GM12891 (cell line): Measurements from ENCODE around the gene ZBTB8OS.
"Not testable (repeated sequence)": the region's sequence is repeated elsewhere in the genome, so short reads cannot be mapped to it uniquely, and the experiment has no call there.

Experiments used
- DNase-seq: peaks from one replicate; pipeline ENCODE4 v3.0.0; 2011; ENCODE audit warnings: low spot score; ENCODE audit not compliant: insufficient read length
- FAIRE-seq: peaks from 2 replicates; lab custom pipeline; 2011; peaks lifted over from hg19 to GRCh38; lab: Jason Lieb, UNC
- PAX5 ChIP-seq: IDR thresholded peaks from 2 replicates; pipeline ENCODE4 v1.6.1; 2011; ENCODE audit warnings: low read length, moderate library complexity, mild to moderate bottlenecking; ENCODE audit not compliant: insufficient read depth, severe bottlenecking
- POLR2A ChIP-seq: IDR thresholded peaks from 2 replicates; pipeline ENCODE4 v1.6.1; 2011; ENCODE audit warnings: low read depth, low read length, control low read depth
- POLR2AphosphoS5 ChIP-seq: IDR thresholded peaks from 2 replicates; pipeline ENCODE4 v1.6.1; 2011; ENCODE audit warnings: low read depth, low read length, control low read depth
- POU2F2 ChIP-seq: IDR thresholded peaks from 2 replicates; pipeline ENCODE4 v1.6.1; 2011; ENCODE audit warnings: low read depth, mild to moderate bottlenecking, control low read depth, low read length, moderate library complexity
- SPI1 ChIP-seq: IDR thresholded peaks from 2 replicates; pipeline ENCODE4 v1.6.1; 2011; ENCODE audit warnings: low read depth, low read length, control low read depth
- TAF1 ChIP-seq: IDR thresholded peaks from 2 replicates; pipeline ENCODE4 v1.6.1; 2011; ENCODE audit warnings: low read depth, low read length, control low read depth

The ZBTB8OS gene

GRCh38 chr1:32681509-32681908 is 31.2 kb upstream of the ZBTB8OS start:
- TF ChIP-seq POLR2A (no peak), TAF1 (no peak), SPI1 (no peak), POLR2AphosphoS5 (no peak), PAX5 (no peak), POU2F2 (no peak)
- FAIRE-seq (no peak), DNase-seq (no peak)

- DNase-seq: no peak
- TF ChIP-seq TAF1 (no peak), POLR2A (no peak), PAX5 (no peak), POLR2AphosphoS5 (no peak), SPI1 (no peak)
- FAIRE-seq: no peak
These were observed 30.3 kb upstream of the ZBTB8OS start for GRCh38 chr1:32680642-32681041.

- not testable (repeated sequence) for DNase-seq, FAIRE-seq
These were observed 29.6 kb upstream of the ZBTB8OS start for GRCh38 chr1:32679993-32680392.

- no peak for TF ChIP-seq POU2F2
- TF ChIP-seq TAF1: no peak
- no peak for TF ChIP-seq SPI1
- TF ChIP-seq PAX5: no peak
- no peak for TF ChIP-seq POLR2A
- no peak for TF ChIP-seq POLR2AphosphoS5
- no peak for FAIRE-seq
These were observed 26.6 kb upstream of the ZBTB8OS start for GRCh38 chr1:32676945-32677344.

GRCh38 chr1:32668716-32669115 is 18.4 kb upstream of the ZBTB8OS start:
- not testable (repeated sequence) for DNase-seq, FAIRE-seq

More at GRCh38 chr1:32676945-32677344, 26.6 kb upstream of the ZBTB8OS start:
- no peak for DNase-seq

GRCh38 chr1:32666901-32667566 is 16.7 kb upstream of the ZBTB8OS start:
- FAIRE-seq (no peak), DNase-seq (no peak)
- no peak for TF ChIP-seq POU2F2
- TF ChIP-seq POLR2AphosphoS5: no peak
- TF ChIP-seq PAX5: no peak
- no peak for TF ChIP-seq POLR2A
- no peak for TF ChIP-seq SPI1
- no peak for TF ChIP-seq TAF1

GRCh38 chr1:32665915-32666314 is 15.6 kb upstream of the ZBTB8OS start:
- DNase-seq (no peak), FAIRE-seq (no peak)
- no peak for TF ChIP-seq TAF1

- FAIRE-seq: no peak
- no peak for TF ChIP-seq TAF1
- no peak for TF ChIP-seq SPI1
- no peak for TF ChIP-seq POU2F2
- TF ChIP-seq POLR2AphosphoS5: no peak
- no peak for TF ChIP-seq PAX5
- no peak for TF ChIP-seq POLR2A
- no peak for DNase-seq
These were observed 9.2 kb upstream of the ZBTB8OS start for GRCh38 chr1:32659581-32659980.

- TF ChIP-seq POLR2AphosphoS5: no peak
- TF ChIP-seq SPI1: no peak
- TF ChIP-seq POU2F2: no peak
- no peak for TF ChIP-seq TAF1
- TF ChIP-seq POLR2A: no peak
- TF ChIP-seq PAX5: no peak
- FAIRE-seq (no peak), DNase-seq (no peak)
These were observed 2.1 kb upstream of the ZBTB8OS start for GRCh38 chr1:32652244-32652962.

GRCh38 chr1:32651461-32652073 is 1.2 kb upstream of the ZBTB8OS start:
- FAIRE-seq: peak; percentile 60
- no peak; the same call in 1 of the 2 replicates for TF ChIP-seq POLR2A
- TF ChIP-seq TAF1: no peak
- peak; percentile 26 for TF ChIP-seq POLR2AphosphoS5
- TF ChIP-seq SPI1: peak; percentile 0; the same call in 1 of the 2 replicates
- no peak for TF ChIP-seq PAX5
- no peak for TF ChIP-seq POU2F2
- no peak for DNase-seq
